ENCODE results near the gene OR10J1. TPM values are rescaled to one million over a fixed set of nuclear protein-coding genes. Genes with fewer than 3 reads are reported as not detected.

Gene OR10J1
- total and polyA plus RNA-seq, 2 of the 8 experiments (the other 6 are each of a cell fraction or from before 2014, with no cell fraction given): not detected

DNA sequence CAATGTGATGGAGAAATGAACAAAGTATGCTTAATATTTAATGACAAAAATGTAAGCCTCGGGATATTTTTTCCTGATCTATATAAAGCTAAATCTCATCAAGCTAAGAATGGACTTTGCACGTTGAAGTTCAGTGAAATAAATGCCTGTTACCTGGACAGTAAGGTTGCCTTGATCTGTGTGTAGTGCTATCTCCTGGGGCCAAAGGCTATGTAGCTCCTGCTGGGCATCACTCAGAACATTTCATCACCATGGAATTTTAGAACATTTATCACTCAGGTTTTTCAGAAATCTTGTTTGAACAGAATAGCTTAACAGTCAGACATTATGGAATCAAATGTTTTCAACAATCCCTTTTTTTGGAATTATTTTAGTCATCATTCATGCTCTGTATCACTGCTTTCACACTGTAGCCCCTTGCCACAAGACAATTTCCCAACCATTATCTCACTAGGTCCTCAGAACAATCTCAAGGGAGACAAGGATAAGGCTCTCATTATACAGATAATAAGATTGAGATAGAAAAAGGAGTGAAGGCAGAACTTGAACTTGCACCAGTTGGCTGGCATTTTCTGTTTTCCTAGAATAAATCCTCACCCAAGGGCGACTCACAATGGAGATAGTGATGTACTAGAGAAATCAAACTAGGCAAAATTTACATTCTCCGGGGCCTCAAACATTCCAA lies 3.7 kb downstream of the OR10J1 start:
- H2BK20ac ChIP-seq (ENCODE audit: low read length): no peak overlapping the region
- no peak overlapping the region for H3K9ac ChIP-seq (replicated peaks in 1 of 4; ENCODE audit: extremely low read depth in 1 of 4, low read depth in 3 of 4, low read length in 3 of 4)
- H2BK12ac ChIP-seq (ENCODE audit: low read depth, low read length): no peak overlapping the region
- WGBS, 2 experiments (ENCODE audit: extremely low coverage in 1 of 2, insufficient coverage in 1 of 2, insufficient read length in 1 of 2, insufficient replicate concordance in 2 of 2, low coverage in 1 of 2, low lambda C conversion rate in 2 of 2, missing lambda C conversion rate in 1 of 2): 46% methylated on average over 4 of the region's 4 CpGs; no CpG with 5 or more reads in 1 of the 2 experiments
- H3K9me3 ChIP-seq (ENCODE audit: insufficient read depth in 2 of 2, low read depth in 1 of 2, low read length in 1 of 2): peaks cover 69 to 73% of the 10 kb centered on the region in 2 experiments
- no peak overlapping the region for H3K56ac ChIP-seq (replicated peaks; ENCODE audit: insufficient read length, low read depth, low read length)
- no peak overlapping the region for H3K4ac ChIP-seq (replicated peaks; ENCODE audit: insufficient read length, low read depth, low read length)
- no peaks in the 10 kb centered on the region for H3K4me1 ChIP-seq (replicated peaks in 1 of 4; ENCODE audit: control insufficient read depth in 3 of 4, insufficient read depth in 4 of 4, low read length in 3 of 4)
- no peak overlapping the region for H3K4me2 ChIP-seq (ENCODE audit: insufficient read depth in 1 of 2, low read depth in 2 of 2, low read length in 2 of 2)
- DNase-seq (ENCODE audit: low read depth in 1 of 2, low spot score in 2 of 2): no peak
- H4K91ac ChIP-seq (replicated peaks; ENCODE audit: insufficient read length, low read length): no peak overlapping the region
- no peaks in the 10 kb centered on the region for H3K79me1 ChIP-seq (ENCODE audit: low read depth, low read length)
- no peak overlapping the region for H3K4me3 ChIP-seq (ENCODE audit: extremely low read depth in 1 of 4, insufficient read depth in 2 of 4, low read depth in 3 of 4, low read length in 4 of 4)
- ChIA-PET CTCF (ENCODE audit: partially characterized antibody) (no interaction called here), POLR2A (ENCODE audit: partially characterized antibody) (no interaction called here)
- no peaks in the 10 kb centered on the region for H4K20me1 ChIP-seq (replicated peaks in 1 of 2; ENCODE audit: control insufficient read depth in 1 of 2, insufficient read depth in 2 of 2, low read length in 2 of 2)
- FAIRE-seq: no peak
- H4K8ac ChIP-seq (ENCODE audit: extremely low read depth, insufficient read depth, low read length): no peak overlapping the region
- no peak overlapping the region for H2AK5ac ChIP-seq (ENCODE audit: low read depth, low read length)
- no peak overlapping the region for H2AFZ ChIP-seq (ENCODE audit: low read length)
- H3K27ac ChIP-seq (ENCODE audit: low read depth, low read length): no peak overlapping the region
- H2BK120ac ChIP-seq (replicated peaks; ENCODE audit: low read depth, low read length): no peak overlapping the region
- H3K27me3 ChIP-seq (replicated peaks in 1 of 4; ENCODE audit: control insufficient read depth in 3 of 4, extremely low read depth in 1 of 4, insufficient read depth in 3 of 4, low read length in 3 of 4): no peaks in the 10 kb centered on the region
- H2BK15ac ChIP-seq (ENCODE audit: low read length): no peak overlapping the region
- no peaks in the 10 kb centered on the region for H3K23me2 ChIP-seq (ENCODE audit: low read depth, low read length)
- H2BK5ac ChIP-seq (ENCODE audit: low read depth, low read length): no peak overlapping the region
- no peaks in the 10 kb centered on the region for H3K36me3 ChIP-seq (ENCODE audit: control insufficient read depth in 2 of 4, insufficient read depth in 4 of 4, low read length in 3 of 4)
- H3K18ac ChIP-seq (ENCODE audit: extremely low read depth, low read length): no peak overlapping the region
- H3K79me2 ChIP-seq (ENCODE audit: control insufficient read depth in 1 of 2, insufficient read depth in 2 of 2, low read length in 2 of 2): no peaks in the 10 kb centered on the region
- H3K23ac ChIP-seq (ENCODE audit: insufficient read length): no peak overlapping the region
- TF ChIP-seq JUND (IDR thresholded peaks at IDR 0.05; ENCODE audit: low read length) (no peak), TAF7 (optimal IDR thresholded peaks at IDR 0.05; ENCODE audit: borderline replicate concordance, low read depth, low read length) (no peak), JUN (IDR thresholded peaks at IDR 0.05; ENCODE audit: low read depth, low read length) (no peak), NANOG (IDR thresholded peaks at IDR 0.05; ENCODE audit: insufficient read depth, low read depth, low read length, poor library complexity, severe bottlenecking) (no peak), KDM4A (IDR thresholded peaks at IDR 0.05; ENCODE audit: low read depth, low read length, severe bottlenecking) (no peak), YY1 (IDR thresholded peaks at IDR 0.05; ENCODE audit: low read depth, low read length) (no peak), SRF (IDR thresholded peaks at IDR 0.05; ENCODE audit: low read depth, low read length) (no peak), TBP (IDR thresholded peaks at IDR 0.05; ENCODE audit: low read depth, low read length) (no peak), BRCA1 (IDR thresholded peaks at IDR 0.05; ENCODE audit: low read depth, low read length) (no peak), CREB1 (IDR thresholded peaks at IDR 0.05) (no peak), ASH2L (IDR thresholded peaks at IDR 0.05; ENCODE audit: low read length) (no peak)
- H3K14ac ChIP-seq (ENCODE audit: insufficient read length): no peak overlapping the region
- H4K5ac ChIP-seq (ENCODE audit: insufficient read length, low read depth, low read length): no peak overlapping the region
